RWPE2 (cell line): ENCODE measurements around the gene ARNT2.
A peak's percentile ranks its signal among the peaks of the same experiment; 100 is the strongest.

Experiments used
- ATAC-seq: fragments of 200-7000 bp; cut with Tn5 transposase; 3 replicates; pipeline ENCODE4 v1.9.1; 2021; ENCODE audit warnings: low read depth
- DNase-seq: peaks from one replicate; pipeline ENCODE4 v3.0.0-alpha.2; 2020; ENCODE audit warnings: low spot score
- H3K27ac ChIP-seq: fragments of 450-650 bp; 2 replicates; pipeline ENCODE4 v1.5.1; 2017; ENCODE audit warnings: mild to moderate bottlenecking; ENCODE audit not compliant: poor library complexity, severe bottlenecking
- H3K27me3 ChIP-seq: fragments of 250-450 bp; sonication (Bioruptor Pico); 2 replicates; pipeline ENCODE4 v1.5.1; 2021; ENCODE audit warnings: mild to moderate bottlenecking, moderate library complexity; ENCODE audit not compliant: insufficient read depth, poor library complexity, severe bottlenecking
- H3K36me3 ChIP-seq: fragments of 250-450 bp; sonication (Bioruptor Pico); 2 replicates; pipeline ENCODE4 v1.5.1; 2020; ENCODE audit warnings: low read depth, mild to moderate bottlenecking, moderate library complexity
- H3K4me1 ChIP-seq: fragments of 250-450 bp; sonication (Bioruptor Pico); 2 replicates; pipeline ENCODE4 v1.5.1; 2021; ENCODE audit warnings: mild to moderate bottlenecking, moderate library complexity; ENCODE audit not compliant: insufficient read depth, poor library complexity, severe bottlenecking
- H3K4me3 ChIP-seq: fragments of 250-450 bp; sonication (Bioruptor Pico); 2 replicates; pipeline ENCODE4 v1.5.1; 2021; ENCODE audit warnings: mild to moderate bottlenecking, moderate library complexity; ENCODE audit not compliant: severe bottlenecking
- H3K9me3 ChIP-seq: fragments of 250-450 bp; sonication (Bioruptor Pico); 2 replicates; pipeline ENCODE4 v1.5.1; 2021; ENCODE audit warnings: mild to moderate bottlenecking, moderate library complexity; ENCODE audit not compliant: severe bottlenecking
- TF ChIP-seq, protein P1 (sequence below): fragments of 450-650 bp; IDR thresholded peaks from one replicate; pipeline ENCODE4 v1.5.1; 2017; ENCODE audit warnings: mild to moderate bottlenecking, moderate library complexity; ENCODE audit not compliant: poor library complexity, severe bottlenecking

Gene ARNT2

GRCh38 chr15:80471881-80472280 lies 67.7 kb downstream of the ARNT2 start:
- no peak overlapping the region for H3K27ac ChIP-seq
- no peaks in the 10 kb centered on the region for H3K4me1 ChIP-seq
- ATAC-seq (no peak), DNase-seq (no peak)
- TF ChIP-seq, protein P1, sequence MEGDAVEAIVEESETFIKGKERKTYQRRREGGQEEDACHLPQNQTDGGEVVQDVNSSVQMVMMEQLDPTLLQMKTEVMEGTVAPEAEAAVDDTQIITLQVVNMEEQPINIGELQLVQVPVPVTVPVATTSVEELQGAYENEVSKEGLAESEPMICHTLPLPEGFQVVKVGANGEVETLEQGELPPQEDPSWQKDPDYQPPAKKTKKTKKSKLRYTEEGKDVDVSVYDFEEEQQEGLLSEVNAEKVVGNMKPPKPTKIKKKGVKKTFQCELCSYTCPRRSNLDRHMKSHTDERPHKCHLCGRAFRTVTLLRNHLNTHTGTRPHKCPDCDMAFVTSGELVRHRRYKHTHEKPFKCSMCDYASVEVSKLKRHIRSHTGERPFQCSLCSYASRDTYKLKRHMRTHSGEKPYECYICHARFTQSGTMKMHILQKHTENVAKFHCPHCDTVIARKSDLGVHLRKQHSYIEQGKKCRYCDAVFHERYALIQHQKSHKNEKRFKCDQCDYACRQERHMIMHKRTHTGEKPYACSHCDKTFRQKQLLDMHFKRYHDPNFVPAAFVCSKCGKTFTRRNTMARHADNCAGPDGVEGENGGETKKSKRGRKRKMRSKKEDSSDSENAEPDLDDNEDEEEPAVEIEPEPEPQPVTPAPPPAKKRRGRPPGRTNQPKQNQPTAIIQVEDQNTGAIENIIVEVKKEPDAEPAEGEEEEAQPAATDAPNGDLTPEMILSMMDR: no peak
- no peaks in the 10 kb centered on the region for H3K9me3 ChIP-seq
- H3K4me3 ChIP-seq: no peak overlapping the region
- H3K27me3 ChIP-seq: no peaks in the 10 kb centered on the region
- H3K36me3 ChIP-seq: no peaks in the 10 kb centered on the region

GRCh38 chr15:80473286-80474223 lies 69.4 kb downstream of the ARNT2 start:
- TF ChIP-seq, protein P1: no peak
- Histone ChIP-seq H3K4me1 (no peaks in the 10 kb centered on the region), H3K27me3 (no peaks in the 10 kb centered on the region), H3K9me3 (no peaks in the 10 kb centered on the region), H3K36me3 (no peaks in the 10 kb centered on the region), H3K27ac (no peak overlapping the region), H3K4me3 (no peak overlapping the region)
- ATAC-seq (no peak), DNase-seq (no peak)

- no peaks in the 10 kb centered on the region for H3K27me3 ChIP-seq
- no peak overlapping the region for H3K4me3 ChIP-seq
- H3K27ac ChIP-seq: no peak overlapping the region
- ATAC-seq (no peak), DNase-seq (peak; percentile 22)
- H3K4me1 ChIP-seq: no peaks in the 10 kb centered on the region
- no peaks in the 10 kb centered on the region for H3K36me3 ChIP-seq
- TF ChIP-seq, protein P1: no peak
- H3K9me3 ChIP-seq: no peaks in the 10 kb centered on the region
These were observed 70.3 kb downstream of the ARNT2 start for GRCh38 chr15:80474224-80475215.

GRCh38 chr15:80475572-80475971 lies 71.4 kb downstream of the ARNT2 start:
- Histone ChIP-seq H3K27me3 (no peaks in the 10 kb centered on the region), H3K36me3 (no peaks in the 10 kb centered on the region), H3K4me1 (no peaks in the 10 kb centered on the region), H3K4me3 (no peak overlapping the region), H3K9me3 (no peaks in the 10 kb centered on the region), H3K27ac (no peak overlapping the region)
- no peak for DNase-seq
- TF ChIP-seq, protein P1: peak; percentile 11
- no peak for ATAC-seq
